ENCODE measurements around the gene RPS6KL1.

RPS6KL1 gene

DNA sequence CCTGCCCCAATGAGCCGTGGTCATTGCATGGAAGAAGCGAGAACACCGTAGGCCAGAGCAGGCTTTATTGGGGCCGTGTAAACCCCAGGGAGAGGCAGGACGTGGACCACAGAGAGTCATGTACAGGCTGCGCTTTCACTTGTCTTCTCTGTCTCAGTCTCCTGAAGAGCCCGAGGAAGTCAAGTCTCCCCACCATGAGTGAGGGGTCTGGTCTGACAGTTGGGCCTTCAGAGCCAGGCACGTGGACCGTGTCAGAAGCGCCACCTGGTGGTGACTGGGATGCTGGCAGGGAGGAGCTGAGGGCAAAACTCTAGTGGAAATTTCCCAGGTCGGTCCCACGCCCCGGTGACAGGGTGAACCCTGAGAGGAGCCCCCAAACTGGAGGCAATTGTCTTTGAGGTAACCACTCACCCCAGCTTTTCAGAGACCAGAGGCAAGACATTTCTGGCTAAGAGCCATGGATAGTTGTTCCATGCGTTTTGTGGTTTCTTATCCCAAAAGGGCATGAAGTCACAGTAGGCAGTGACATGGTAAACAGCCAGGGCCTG is 17.4 kb downstream of the RPS6KL1 start:
- H3K4me3 ChIP-seq (ENCODE audit: low read length), result no peak overlapping the region
- peaks cover 25% of the 10 kb centered on the region for H3K36me3 ChIP-seq (ENCODE audit: control insufficient read depth, insufficient read depth, low read length)
- H3K9ac ChIP-seq (ENCODE audit: low read length), result no peak overlapping the region
- H3K4me1 ChIP-seq (ENCODE audit: control insufficient read depth, insufficient read depth, low read length), result peaks cover 9% of the 10 kb centered on the region
- no peaks in the 10 kb centered on the region for H3K9me3 ChIP-seq (ENCODE audit: control insufficient read depth, low read length)
- H3K27me3 ChIP-seq (ENCODE audit: control insufficient read depth, insufficient read depth, low read length), result no peaks in the 10 kb centered on the region

DNA sequence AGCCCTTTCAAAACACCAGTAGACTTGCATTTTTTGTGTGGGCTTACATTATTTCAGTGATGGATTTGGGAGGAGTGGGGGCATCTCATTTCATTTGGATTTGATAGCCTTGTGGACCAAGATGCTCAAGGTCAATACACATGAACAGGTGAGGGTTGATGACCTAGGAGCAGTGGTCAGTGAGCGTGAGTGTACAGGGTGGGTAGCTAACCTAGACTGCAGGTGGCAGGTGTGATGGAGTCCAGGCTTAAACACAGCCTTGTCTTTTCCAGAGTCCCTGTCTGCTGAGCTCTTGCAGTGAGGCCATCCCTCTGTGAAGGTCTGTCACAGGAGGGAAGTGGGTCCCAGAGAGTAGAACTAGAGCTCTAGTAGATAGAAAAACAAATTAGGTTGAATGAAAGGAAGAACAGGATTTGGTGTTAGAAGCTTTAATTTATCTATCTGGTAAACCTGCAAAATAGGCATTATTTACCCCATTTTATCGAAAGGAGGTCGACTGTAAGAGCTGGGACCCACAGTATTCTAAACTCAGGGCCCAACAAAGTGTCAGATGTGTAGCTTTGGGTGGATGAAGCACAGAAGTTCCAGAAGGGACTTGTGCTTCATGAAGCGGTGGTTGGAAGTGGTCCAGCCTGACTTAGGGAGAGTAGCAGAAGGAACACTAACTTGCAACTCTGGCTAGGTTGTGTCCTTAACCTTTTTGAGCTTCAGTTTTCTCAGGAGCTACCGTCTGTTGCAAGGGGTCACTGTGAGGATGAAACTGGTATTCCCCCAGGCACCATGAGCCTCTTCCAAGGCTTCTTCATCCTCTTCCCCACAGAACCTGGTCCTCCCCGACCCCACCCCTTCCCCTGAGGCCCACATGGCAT is 18.2 kb downstream of the RPS6KL1 start:
- H3K27me3 ChIP-seq (ENCODE audit: control insufficient read depth, insufficient read depth, low read length), result no peaks in the 10 kb centered on the region
- no peak overlapping the region for H3K4me3 ChIP-seq (ENCODE audit: low read length)
- H3K4me1 ChIP-seq (ENCODE audit: control insufficient read depth, insufficient read depth, low read length), result peaks cover 9% of the 10 kb centered on the region
- no peaks in the 10 kb centered on the region for H3K9me3 ChIP-seq (ENCODE audit: control insufficient read depth, low read length)
- H3K9ac ChIP-seq (ENCODE audit: low read length), result no peak overlapping the region
- peaks cover 25% of the 10 kb centered on the region for H3K36me3 ChIP-seq (ENCODE audit: control insufficient read depth, insufficient read depth, low read length)

- Histone ChIP-seq H3K36me3 (ENCODE audit: control insufficient read depth, insufficient read depth, low read length) (peaks cover 33% of the 10 kb centered on the region), H3K9ac (ENCODE audit: low read length) (no peak overlapping the region), H3K9me3 (ENCODE audit: control insufficient read depth, low read length) (no peaks in the 10 kb centered on the region), H3K27me3 (ENCODE audit: control insufficient read depth, insufficient read depth, low read length) (no peaks in the 10 kb centered on the region), H3K4me3 (ENCODE audit: low read length) (no peak overlapping the region), H3K4me1 (ENCODE audit: control insufficient read depth, insufficient read depth, low read length) (peaks cover 9% of the 10 kb centered on the region)
Observed at GRCh38 chr14:74902941-74903705, 19.9 kb downstream of the RPS6KL1 start.

- Histone ChIP-seq H3K36me3 (ENCODE audit: control insufficient read depth, insufficient read depth, low read length) (peaks cover 43% of the 10 kb centered on the region), H3K9me3 (ENCODE audit: control insufficient read depth, low read length) (no peaks in the 10 kb centered on the region), H3K9ac (ENCODE audit: low read length) (no peak overlapping the region), H3K4me3 (ENCODE audit: low read length) (no peak overlapping the region), H3K4me1 (ENCODE audit: control insufficient read depth, insufficient read depth, low read length) (no peaks in the 10 kb centered on the region), H3K27me3 (ENCODE audit: control insufficient read depth, insufficient read depth, low read length) (no peaks in the 10 kb centered on the region)
Observed at GRCh38 chr14:74898694-74899093, 24.4 kb downstream of the RPS6KL1 start.

- Histone ChIP-seq H3K27me3 (ENCODE audit: control insufficient read depth, insufficient read depth, low read length) (no peaks in the 10 kb centered on the region), H3K4me1 (ENCODE audit: control insufficient read depth, insufficient read depth, low read length) (no peaks in the 10 kb centered on the region), H3K4me3 (ENCODE audit: low read length) (no peak overlapping the region), H3K36me3 (ENCODE audit: control insufficient read depth, insufficient read depth, low read length) (peaks cover 43% of the 10 kb centered on the region), H3K9me3 (ENCODE audit: control insufficient read depth, low read length) (no peaks in the 10 kb centered on the region), H3K9ac (ENCODE audit: low read length) (no peak overlapping the region)
Observed at GRCh38 chr14:74898083-74898482, 25.0 kb downstream of the RPS6KL1 start.

GRCh38 chr14:74897642-74898041 is 25.4 kb downstream of the RPS6KL1 start:
- peaks cover 39% of the 10 kb centered on the region for H3K36me3 ChIP-seq (ENCODE audit: control insufficient read depth, insufficient read depth, low read length)

GRCh38 chr14:74896400-74896799 is 26.7 kb downstream of the RPS6KL1 start:
- peaks cover 32% of the 10 kb centered on the region for H3K36me3 ChIP-seq (ENCODE audit: control insufficient read depth, insufficient read depth, low read length)

More at GRCh38 chr14:74897642-74898041, 25.4 kb downstream of the RPS6KL1 start:
- Histone ChIP-seq H3K4me1 (ENCODE audit: control insufficient read depth, insufficient read depth, low read length) (no peaks in the 10 kb centered on the region), H3K9me3 (ENCODE audit: control insufficient read depth, low read length) (no peaks in the 10 kb centered on the region), H3K4me3 (ENCODE audit: low read length) (no peak overlapping the region), H3K27me3 (ENCODE audit: control insufficient read depth, insufficient read depth, low read length) (no peaks in the 10 kb centered on the region), H3K9ac (ENCODE audit: low read length) (no peak overlapping the region)

DNA sequence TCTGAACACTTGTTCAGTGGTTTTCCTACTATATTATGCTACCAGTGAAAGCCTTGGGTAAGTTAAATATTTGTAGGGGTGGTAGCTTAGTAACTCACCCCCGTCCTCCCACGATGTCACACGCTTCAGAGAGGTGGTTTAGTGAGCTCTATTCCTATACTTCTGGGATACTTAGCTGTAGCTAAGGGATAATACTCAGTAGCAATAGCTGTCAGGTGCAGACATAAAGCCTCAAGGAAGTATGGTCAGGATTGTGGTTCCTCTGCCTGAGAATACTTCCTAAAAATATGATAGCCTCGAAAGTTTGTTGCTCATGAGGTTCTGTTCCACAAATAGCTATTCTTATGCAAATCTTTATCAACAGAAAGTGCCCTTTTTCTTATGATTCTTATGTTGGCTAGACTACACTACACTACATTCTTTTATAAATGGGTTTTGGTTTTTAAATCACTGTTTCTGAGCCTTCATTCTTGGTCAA is 29.4 kb downstream of the RPS6KL1 start:
- Histone ChIP-seq H3K9ac (ENCODE audit: low read length) (no peak overlapping the region), H3K36me3 (ENCODE audit: control insufficient read depth, insufficient read depth, low read length) (peaks cover 30% of the 10 kb centered on the region), H3K27me3 (ENCODE audit: control insufficient read depth, insufficient read depth, low read length) (no peaks in the 10 kb centered on the region), H3K9me3 (ENCODE audit: control insufficient read depth, low read length) (no peaks in the 10 kb centered on the region), H3K4me3 (ENCODE audit: low read length) (no peak overlapping the region), H3K4me1 (ENCODE audit: control insufficient read depth, insufficient read depth, low read length) (no peaks in the 10 kb centered on the region)

More at GRCh38 chr14:74896400-74896799, 26.7 kb downstream of the RPS6KL1 start:
- Histone ChIP-seq H3K9ac (ENCODE audit: low read length) (no peak overlapping the region), H3K27me3 (ENCODE audit: control insufficient read depth, insufficient read depth, low read length) (no peaks in the 10 kb centered on the region), H3K4me3 (ENCODE audit: low read length) (no peak overlapping the region), H3K4me1 (ENCODE audit: control insufficient read depth, insufficient read depth, low read length) (no peaks in the 10 kb centered on the region), H3K9me3 (ENCODE audit: control insufficient read depth, low read length) (no peaks in the 10 kb centered on the region)

DNA sequence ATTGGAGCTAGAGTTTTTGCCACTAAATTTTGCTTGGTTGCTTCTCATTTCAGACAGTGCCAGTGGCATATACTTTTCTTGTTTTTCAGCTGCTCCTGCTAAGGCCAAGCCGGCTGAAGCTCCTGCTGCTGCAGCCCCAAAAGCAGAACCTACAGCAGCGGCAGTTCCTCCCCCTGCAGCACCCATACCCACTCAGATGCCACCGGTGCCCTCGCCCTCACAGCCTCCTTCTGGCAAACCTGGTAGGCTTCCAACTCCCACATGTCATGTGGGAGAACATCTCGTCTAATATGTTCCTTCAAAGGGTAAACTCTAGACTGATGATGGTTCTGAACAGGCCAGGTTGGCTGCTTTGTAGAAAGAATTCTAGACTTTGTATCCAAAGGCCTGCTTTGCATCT is 30.3 kb downstream of the RPS6KL1 start:
- Histone ChIP-seq H3K4me1 (ENCODE audit: control insufficient read depth, insufficient read depth, low read length) (peaks cover 7% of the 10 kb centered on the region), H3K27me3 (ENCODE audit: control insufficient read depth, insufficient read depth, low read length) (no peaks in the 10 kb centered on the region), H3K9ac (ENCODE audit: low read length) (no peak overlapping the region), H3K9me3 (ENCODE audit: control insufficient read depth, low read length) (no peaks in the 10 kb centered on the region), H3K36me3 (ENCODE audit: control insufficient read depth, insufficient read depth, low read length) (peaks cover 23% of the 10 kb centered on the region), H3K4me3 (ENCODE audit: low read length) (no peak overlapping the region)

DNA sequence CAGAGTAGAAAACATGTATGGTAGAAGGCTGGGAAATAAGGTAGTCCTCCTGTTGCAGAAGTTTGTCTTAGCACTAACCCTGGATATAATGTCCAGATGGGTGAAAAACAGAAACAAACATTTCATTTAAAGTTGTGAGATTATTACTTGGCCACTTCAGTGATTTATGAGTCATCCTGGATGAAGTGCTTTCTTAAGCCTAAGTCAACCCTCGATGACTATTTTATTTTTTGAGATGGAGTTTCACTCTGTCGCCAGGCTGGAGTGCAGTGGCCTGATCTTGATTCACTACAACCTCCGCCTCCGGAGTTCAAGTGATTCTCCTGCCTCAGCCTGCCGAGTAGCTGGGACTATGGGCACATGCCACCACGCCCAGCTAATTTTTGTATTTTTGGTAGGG is 31.2 kb downstream of the RPS6KL1 start:
- no peaks in the 10 kb centered on the region for H3K27me3 ChIP-seq (ENCODE audit: control insufficient read depth, insufficient read depth, low read length)
- no peaks in the 10 kb centered on the region for H3K9me3 ChIP-seq (ENCODE audit: control insufficient read depth, low read length)
- no peak overlapping the region for H3K4me3 ChIP-seq (ENCODE audit: low read length)
- peaks cover 23% of the 10 kb centered on the region for H3K36me3 ChIP-seq (ENCODE audit: control insufficient read depth, insufficient read depth, low read length)
- peaks cover 7% of the 10 kb centered on the region for H3K4me1 ChIP-seq (ENCODE audit: control insufficient read depth, insufficient read depth, low read length)
- no peak overlapping the region for H3K9ac ChIP-seq (ENCODE audit: low read length)

DNA sequence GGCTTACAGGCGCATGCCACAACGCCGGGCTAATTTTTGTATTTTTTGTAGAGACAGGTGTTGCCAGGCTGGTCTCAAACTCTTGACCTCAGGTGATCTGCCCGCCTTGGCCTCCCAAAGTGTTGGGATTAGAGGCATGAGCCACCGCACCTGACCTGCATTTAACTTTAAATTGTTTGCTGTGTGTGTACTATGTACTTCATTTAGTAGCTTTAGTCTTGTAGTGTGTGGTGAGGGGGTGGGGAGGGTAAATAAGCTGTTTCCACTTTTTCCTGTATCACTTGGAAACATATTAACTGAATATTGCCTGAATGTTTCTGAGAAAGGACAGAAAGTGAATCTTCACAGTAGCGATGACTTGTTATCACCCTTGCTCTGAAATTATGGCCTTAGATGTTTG is 32.8 kb downstream of the RPS6KL1 start:
- Histone ChIP-seq H3K27me3 (ENCODE audit: control insufficient read depth, insufficient read depth, low read length) (no peaks in the 10 kb centered on the region), H3K36me3 (ENCODE audit: control insufficient read depth, insufficient read depth, low read length) (peaks cover 21% of the 10 kb centered on the region), H3K4me3 (ENCODE audit: low read length) (no peak overlapping the region), H3K4me1 (ENCODE audit: control insufficient read depth, insufficient read depth, low read length) (peaks cover 7% of the 10 kb centered on the region), H3K9me3 (ENCODE audit: control insufficient read depth, low read length) (no peaks in the 10 kb centered on the region), H3K9ac (ENCODE audit: low read length) (no peak overlapping the region)

Data from mucosa of stomach (tissue), 1 donor.